K562 (cell line): ENCODE measurements around the gene NR0B2. TPM values are rescaled to one million over a fixed set of nuclear protein-coding genes. Genes with fewer than 3 reads are reported as not detected.

Source experiments
- ATF2 ChIP-seq: sonication (generic); formaldehyde crosslinking; IDR thresholded peaks from 2 replicates; pipeline ENCODE4 v1.8.1; 2022; ENCODE audit warnings: missing genetic modification reagents
- ATF3 ChIP-seq, 2 experiments: fragments of 450-650 bp in 1 of 2; sonication (generic) in 1 of 2; formaldehyde crosslinking in 1 of 2; IDR thresholded peaks in 1 of 2; conservative IDR thresholded peaks in 1 of 2; 2 replicates each; pipeline versions ENCODE4 v1.6.1 to v1.8.1; 2016 to 2023; ENCODE audit warnings: mild to moderate bottlenecking in 2 of 2, moderate library complexity in 2 of 2, inconsistent platforms in 1 of 2, missing genetic modification reagents in 1 of 2
- FOXP1 ChIP-seq: sonication (generic); formaldehyde crosslinking; IDR thresholded peaks from 2 replicates; pipeline ENCODE4 v1.8.0; 2022; ENCODE audit warnings: mild to moderate bottlenecking, missing genetic modification reagents
- MCM3 ChIP-seq: fragments of 450-650 bp; IDR thresholded peaks from 2 replicates; pipeline ENCODE4 v1.6.1; 2016
- NRF1 ChIP-seq, 2 experiments: fragments of 450-650 bp; IDR thresholded peaks in 1 of 2; conservative IDR thresholded peaks in 1 of 2; 2 replicates each; pipeline ENCODE4 v1.6.1; 2014; ENCODE audit warnings: mild to moderate bottlenecking in 2 of 2
- OTX1 ChIP-seq: fragments of 450-650 bp; formaldehyde crosslinking; IDR thresholded peaks from 2 replicates; pipeline ENCODE4 v1.4.0; 2022; ENCODE audit warnings: mild to moderate bottlenecking
- RBFOX2 ChIP-seq: fragments of 200-400 bp; formaldehyde crosslinking; IDR thresholded peaks from 2 replicates; pipeline ENCODE4 v1.6.1; 2017; ENCODE audit warnings: low read depth, mild to moderate bottlenecking, low read length, moderate library complexity
- SAP30 ChIP-seq: fragments of 200-600 bp; sonication (generic); IDR thresholded peaks from 2 replicates; pipeline ENCODE4 v1.6.1; 2012; ENCODE audit warnings: borderline replicate concordance, low read depth, mild to moderate bottlenecking, moderate library complexity, low read length, control low read depth, inconsistent platforms; ENCODE audit not compliant: insufficient read depth, poor library complexity, severe bottlenecking
- SMARCA4 ChIP-seq: fragments of 450-650 bp; IDR thresholded peaks from 2 replicates; pipeline ENCODE4 v1.6.1; 2016
- TAF1 ChIP-seq: IDR thresholded peaks from 2 replicates; pipeline ENCODE4 v1.6.1; 2011; ENCODE audit warnings: mild to moderate bottlenecking, low read length, moderate library complexity; ENCODE audit not compliant: insufficient read depth, control insufficient read depth, severe bottlenecking; ENCODE audit errors: extremely low read depth
- TFE3 ChIP-seq: fragments of 450-650 bp; formaldehyde crosslinking; IDR thresholded peaks from 2 replicates; pipeline ENCODE4 v1.4.0; 2020; ENCODE audit warnings: mild to moderate bottlenecking, mixed read lengths
- ZNF407 ChIP-seq: fragments of 450-650 bp; IDR thresholded peaks from 2 replicates; pipeline ENCODE4 v1.6.1; 2016; ENCODE audit warnings: low read depth
- ZNF707 ChIP-seq: fragments of 250-450 bp; sonication (Bioruptor Pico); conservative IDR thresholded peaks from 2 replicates; pipeline ENCODE4 v1.8.0; 2022; ENCODE audit warnings: inconsistent platforms, mild to moderate bottlenecking, moderate library complexity
- polyA plus RNA-seq, 8 experiments: library from polyadenylated mRNA; depleted of rRNA in 4 of 8; stranded (reverse) in 5 of 8; unstranded in 3 of 8; fragments of >200 nt; fragmentation: Nextera tagmentation in 2 of 8; fragmentation: Illumina TruSeq in 1 of 8; extraction: Ambion mirVana in 2 of 8; extraction: Trizol in 1 of 8; gene quantifications; 2 replicates each; pipeline versions ENCODE4 v1.2.1 to v1.2.3, GENCODE V29; 2011 to 2014; ENCODE audit warnings: inconsistent platforms in 1 of 8, missing spikeins in 1 of 8
- total RNA-seq, 7 experiments: library from RNA; depleted of rRNA in 6 of 7; stranded (reverse); fragments of >200 nt in 6 of 7; fragmentation: Illumina TruSeq in 2 of 7; extraction: Trizol in 2 of 7; gene quantifications; 2 replicates each; pipeline versions ENCODE4 v1.2.1 to v1.2.3, GENCODE V29; 2011 to 2021; ENCODE audit warnings: low replicate concordance in 1 of 7
- TF ChIP-seq, protein P1 (sequence below), 2 experiments: fragments of 450-650 bp in 1 of 2; sonication (generic) in 1 of 2; formaldehyde crosslinking; conservative IDR thresholded peaks; 2 replicates each; pipeline versions ENCODE4 v1.4.0 to v1.8.1; 2020 to 2022; ENCODE audit warnings: mild to moderate bottlenecking in 1 of 2, missing genetic modification reagents in 1 of 2

NR0B2 gene
- total and polyA plus RNA-seq, 9 of the 15 experiments (the other 6 are each of a cell fraction or from before 2014, with no cell fraction given) = not detected

- TF ChIP-seq OTX1 (CRISPR knock-in tag) = 0 out of 2 replicates have a peak, but pooled peaks have one; percentile 23
- TF ChIP-seq TAF1 = peak; percentile 2
- TF ChIP-seq RBFOX2 = peak; percentile 34; the same call in 1 of the 2 replicates
- TF ChIP-seq ATF3 (IDR thresholded peaks at IDR 0.05) = no peak
- TF ChIP-seq ATF3 (CRISPR knock-in tag; conservative IDR thresholded peaks at IDR 0.05) = no peak
- TF ChIP-seq ATF2 (CRISPR knock-in tag) = no peak
- TF ChIP-seq MCM3 = no peak
- TF ChIP-seq NRF1 (conservative IDR thresholded peaks at IDR 0.05 in 1 of 2, IDR thresholded peaks at IDR 0.05 in 1 of 2) = peak; percentile 6 to 18; a peak in 1 of 4 replicates
- 0 out of 2 replicates have a peak, but pooled peaks have one; percentile 19 for TF ChIP-seq ZNF707
- no peak for TF ChIP-seq TFE3 (CRISPR knock-in tag)
- TF ChIP-seq FOXP1 = no peak
- no peak for TF ChIP-seq ZNF407
- TF ChIP-seq SMARCA4 = no peak
- no peak for TF ChIP-seq SAP30
- TF ChIP-seq, protein P1, sequence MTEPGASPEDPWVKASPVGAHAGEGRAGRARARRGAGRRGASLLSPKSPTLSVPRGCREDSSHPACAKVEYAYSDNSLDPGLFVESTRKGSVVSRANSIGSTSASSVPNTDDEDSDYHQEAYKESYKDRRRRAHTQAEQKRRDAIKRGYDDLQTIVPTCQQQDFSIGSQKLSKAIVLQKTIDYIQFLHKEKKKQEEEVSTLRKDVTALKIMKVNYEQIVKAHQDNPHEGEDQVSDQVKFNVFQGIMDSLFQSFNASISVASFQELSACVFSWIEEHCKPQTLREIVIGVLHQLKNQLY (CRISPR knock-in tag; conservative IDR thresholded peaks at IDR 0.05) = peak in 1 of 2 experiments; percentile 53; a peak in 1 of 4 replicates
These were observed 23.3 kb downstream of the NR0B2 start (continued) for GRCh38 chr1:26890467-26890796.
